ENCODE data around the gene TROAP. TPM values are rescaled to one million over a fixed set of nuclear protein-coding genes. Genes with fewer than 3 reads are reported as not detected.
A peak's percentile ranks its signal among the peaks of the same experiment; 100 is the strongest.
"Not testable (repeated sequence)": the region's sequence is repeated elsewhere in the genome, so short reads cannot be mapped to it uniquely, and the experiment has no call there.

TROAP gene
- total RNA-seq, 1 experiment from 2014 or later = 75.3 TPM

- H3K27me3 ChIP-seq (ENCODE audit: insufficient read depth, low read length) = no peaks in the 10 kb centered on the region
- DNase-seq = no peak
- H3K56ac ChIP-seq (ENCODE audit: insufficient read length, low read depth, low read length) = no peak overlapping the region
- H3K18ac ChIP-seq (ENCODE audit: insufficient read length, low read depth, low read length) = no peak overlapping the region
- no peak overlapping the region for H2AFZ ChIP-seq (ENCODE audit: low read length)
- no peaks in the 10 kb centered on the region for H3K4me1 Mint-ChIP-seq
- TF ChIP-seq, protein P1, sequence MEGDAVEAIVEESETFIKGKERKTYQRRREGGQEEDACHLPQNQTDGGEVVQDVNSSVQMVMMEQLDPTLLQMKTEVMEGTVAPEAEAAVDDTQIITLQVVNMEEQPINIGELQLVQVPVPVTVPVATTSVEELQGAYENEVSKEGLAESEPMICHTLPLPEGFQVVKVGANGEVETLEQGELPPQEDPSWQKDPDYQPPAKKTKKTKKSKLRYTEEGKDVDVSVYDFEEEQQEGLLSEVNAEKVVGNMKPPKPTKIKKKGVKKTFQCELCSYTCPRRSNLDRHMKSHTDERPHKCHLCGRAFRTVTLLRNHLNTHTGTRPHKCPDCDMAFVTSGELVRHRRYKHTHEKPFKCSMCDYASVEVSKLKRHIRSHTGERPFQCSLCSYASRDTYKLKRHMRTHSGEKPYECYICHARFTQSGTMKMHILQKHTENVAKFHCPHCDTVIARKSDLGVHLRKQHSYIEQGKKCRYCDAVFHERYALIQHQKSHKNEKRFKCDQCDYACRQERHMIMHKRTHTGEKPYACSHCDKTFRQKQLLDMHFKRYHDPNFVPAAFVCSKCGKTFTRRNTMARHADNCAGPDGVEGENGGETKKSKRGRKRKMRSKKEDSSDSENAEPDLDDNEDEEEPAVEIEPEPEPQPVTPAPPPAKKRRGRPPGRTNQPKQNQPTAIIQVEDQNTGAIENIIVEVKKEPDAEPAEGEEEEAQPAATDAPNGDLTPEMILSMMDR (conservative IDR thresholded peaks at IDR 0.05) = no peak
- H3K4ac ChIP-seq (ENCODE audit: low read depth, low read length) = no peak overlapping the region
- no peak overlapping the region for H3K23ac ChIP-seq (ENCODE audit: insufficient read length, low read depth, low read length)
- H3K79me1 ChIP-seq (ENCODE audit: insufficient read depth, low read depth, low read length, poor library complexity, severe bottlenecking) = no peaks in the 10 kb centered on the region
- H3K23me2 ChIP-seq (ENCODE audit: insufficient read length, low read depth, low read length, poor library complexity, severe bottlenecking) = no peaks in the 10 kb centered on the region
- no peaks in the 10 kb centered on the region for H4K20me1 ChIP-seq (ENCODE audit: control insufficient read depth, insufficient read depth, insufficient read length)
- WGBS (ENCODE audit: extremely low coverage, insufficient read length, low lambda C conversion rate) = no CpG with 5 or more reads among the region's 1 CpG
- H3K4me2 ChIP-seq (ENCODE audit: insufficient read depth, insufficient read length, low read length) = no peak overlapping the region
- H4K91ac ChIP-seq (ENCODE audit: insufficient read length, low read depth, low read length) = no peak overlapping the region
- H2BK20ac ChIP-seq (ENCODE audit: low read depth, low read length, poor library complexity, severe bottlenecking) = no peak overlapping the region
- no peak overlapping the region for H3K9ac ChIP-seq (ENCODE audit: extremely low read depth, insufficient read length, low read length)
- no peak overlapping the region for H3K27ac ChIP-seq (ENCODE audit: insufficient read length, low read depth, low read length)
- peak overlapping the region; percentile 16 for H4K5ac ChIP-seq (ENCODE audit: insufficient read length, low read depth, low read length)
- H3K4me3 Mint-ChIP-seq = no peak overlapping the region
- no peak overlapping the region for H2BK5ac ChIP-seq (ENCODE audit: insufficient read length, low read length)
- no peak overlapping the region for H2BK120ac ChIP-seq (ENCODE audit: low read depth, low read length, poor library complexity, severe bottlenecking)
- H3K27ac Mint-ChIP-seq = no peak overlapping the region; a peak in 1 of 7 replicates
- no peaks in the 10 kb centered on the region for H3K4me1 ChIP-seq (ENCODE audit: insufficient read depth, low read length)
- no peak overlapping the region for H3T11ph ChIP-seq (ENCODE audit: low read length)
- H3K79me2 ChIP-seq (ENCODE audit: insufficient read depth, low read length) = no peaks in the 10 kb centered on the region; the same call in 1 of the 2 replicates
- no peak overlapping the region for H3K14ac ChIP-seq (ENCODE audit: insufficient read depth, low read length)
- no peaks in the 10 kb centered on the region for H3K9me3 ChIP-seq (ENCODE audit: control insufficient read depth, low read depth, low read length)
- no peak overlapping the region for H2BK15ac ChIP-seq (ENCODE audit: low read depth, low read length)
- H3K36me3 Mint-ChIP-seq (ENCODE audit: insufficient read depth in 1 of 3, low read depth in 3 of 3) = no peaks in the 10 kb centered on the region
- H2AK5ac ChIP-seq (ENCODE audit: insufficient read length, low read length) = no peak overlapping the region
- peaks cover 35% of the 10 kb centered on the region for H3K27me3 Mint-ChIP-seq (ENCODE audit: low read depth)
- no peak overlapping the region for H2BK12ac ChIP-seq (ENCODE audit: insufficient read length, low read depth, low read length)
- no peak overlapping the region for H4K8ac ChIP-seq (replicated peaks; ENCODE audit: insufficient read length, low read depth, low read length)
- H3K9me3 Mint-ChIP-seq = no peaks in the 10 kb centered on the region
Observed at GRCh38 chr12:49314811-49315210, 8.2 kb upstream of the TROAP start.

DNA sequence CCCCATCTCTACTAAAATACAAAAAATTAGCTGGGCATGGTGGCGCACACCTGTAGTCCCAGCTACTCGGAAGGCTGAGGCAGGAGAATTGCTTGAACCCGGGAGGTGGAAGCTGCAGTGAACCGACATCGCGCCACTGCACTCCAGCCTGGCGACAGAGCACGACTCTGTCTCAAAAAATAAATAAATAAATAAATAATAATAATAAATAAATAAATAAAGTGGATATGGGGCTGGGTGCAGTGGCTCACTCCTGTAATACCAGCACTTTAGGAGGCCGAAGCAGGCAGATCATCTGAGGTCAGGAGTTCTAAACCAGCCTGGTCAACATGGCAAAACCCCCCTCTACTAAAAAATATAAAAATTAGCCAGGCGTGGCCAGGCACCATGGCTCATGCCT lies 5.9 kb upstream of the TROAP start:
- H3K4me3 Mint-ChIP-seq; H3K9me3 ChIP-seq (ENCODE audit: control insufficient read depth, low read depth, low read length); H2BK120ac ChIP-seq (ENCODE audit: low read depth, low read length, poor library complexity, severe bottlenecking); H3K27me3 ChIP-seq (ENCODE audit: insufficient read depth, low read length); H2AK5ac ChIP-seq (ENCODE audit: insufficient read length, low read length); H3K56ac ChIP-seq (ENCODE audit: insufficient read length, low read depth, low read length); H3K27ac Mint-ChIP-seq; H3K4me1 ChIP-seq (ENCODE audit: insufficient read depth, low read length); H4K8ac ChIP-seq (replicated peaks; ENCODE audit: insufficient read length, low read depth, low read length); H3K79me2 ChIP-seq (ENCODE audit: insufficient read depth, low read length); H2BK12ac ChIP-seq (ENCODE audit: insufficient read length, low read depth, low read length); H3K4me1 Mint-ChIP-seq; H3K9me3 Mint-ChIP-seq; H3T11ph ChIP-seq (ENCODE audit: low read length); H3K23ac ChIP-seq (ENCODE audit: insufficient read length, low read depth, low read length); H2BK15ac ChIP-seq (ENCODE audit: low read depth, low read length); H4K20me1 ChIP-seq (ENCODE audit: control insufficient read depth, insufficient read depth, insufficient read length); DNase-seq; H3K4me2 ChIP-seq (ENCODE audit: insufficient read depth, insufficient read length, low read length); H3K14ac ChIP-seq (ENCODE audit: insufficient read depth, low read length); H2AFZ ChIP-seq (ENCODE audit: low read length); H4K91ac ChIP-seq (ENCODE audit: insufficient read length, low read depth, low read length); H4K5ac ChIP-seq (ENCODE audit: insufficient read length, low read depth, low read length); H3K36me3 Mint-ChIP-seq (ENCODE audit: insufficient read depth in 1 of 3, low read depth in 3 of 3); H3K9ac ChIP-seq (ENCODE audit: extremely low read depth, insufficient read length, low read length); H3K23me2 ChIP-seq (ENCODE audit: insufficient read length, low read depth, low read length, poor library complexity, severe bottlenecking); H3K4ac ChIP-seq (ENCODE audit: low read depth, low read length); H2BK20ac ChIP-seq (ENCODE audit: low read depth, low read length, poor library complexity, severe bottlenecking); H3K79me1 ChIP-seq (ENCODE audit: insufficient read depth, low read depth, low read length, poor library complexity, severe bottlenecking); H2BK5ac ChIP-seq (ENCODE audit: insufficient read length, low read length); H3K27ac ChIP-seq (ENCODE audit: insufficient read length, low read depth, low read length); H3K18ac ChIP-seq (ENCODE audit: insufficient read length, low read depth, low read length): not testable (repeated sequence)
- WGBS (ENCODE audit: extremely low coverage, insufficient read length, low lambda C conversion rate) = no CpG with 5 or more reads among the region's 10 CpGs
- peaks cover 20% of the 10 kb centered on the region for H3K27me3 Mint-ChIP-seq (ENCODE audit: low read depth)

Data from H9 (cell line).